Vein endothelial cell (primary cell): ENCODE data around the gene POLR3F. TPM values are rescaled to one million over a fixed set of nuclear protein-coding genes. Genes with fewer than 3 reads are reported as not detected.

Experiments used
- small RNA-seq: library from RNA; depleted of rRNA; stranded (forward); fragments of <200 nt; gene quantifications from one replicate; pipeline ENCODE3, GENCODE V24; 2012
- total RNA-seq: library from RNA; depleted of rRNA; stranded (reverse); fragments of >200 nt; gene quantifications from 2 replicates; pipeline ENCODE4 v1.2.3, GENCODE V29; 2012

The POLR3F gene, protein sequence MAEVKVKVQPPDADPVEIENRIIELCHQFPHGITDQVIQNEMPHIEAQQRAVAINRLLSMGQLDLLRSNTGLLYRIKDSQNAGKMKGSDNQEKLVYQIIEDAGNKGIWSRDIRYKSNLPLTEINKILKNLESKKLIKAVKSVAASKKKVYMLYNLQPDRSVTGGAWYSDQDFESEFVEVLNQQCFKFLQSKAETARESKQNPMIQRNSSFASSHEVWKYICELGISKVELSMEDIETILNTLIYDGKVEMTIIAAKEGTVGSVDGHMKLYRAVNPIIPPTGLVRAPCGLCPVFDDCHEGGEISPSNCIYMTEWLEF
- 13.6 and 20.3 TPM in 2 replicates for total RNA-seq

DNA sequence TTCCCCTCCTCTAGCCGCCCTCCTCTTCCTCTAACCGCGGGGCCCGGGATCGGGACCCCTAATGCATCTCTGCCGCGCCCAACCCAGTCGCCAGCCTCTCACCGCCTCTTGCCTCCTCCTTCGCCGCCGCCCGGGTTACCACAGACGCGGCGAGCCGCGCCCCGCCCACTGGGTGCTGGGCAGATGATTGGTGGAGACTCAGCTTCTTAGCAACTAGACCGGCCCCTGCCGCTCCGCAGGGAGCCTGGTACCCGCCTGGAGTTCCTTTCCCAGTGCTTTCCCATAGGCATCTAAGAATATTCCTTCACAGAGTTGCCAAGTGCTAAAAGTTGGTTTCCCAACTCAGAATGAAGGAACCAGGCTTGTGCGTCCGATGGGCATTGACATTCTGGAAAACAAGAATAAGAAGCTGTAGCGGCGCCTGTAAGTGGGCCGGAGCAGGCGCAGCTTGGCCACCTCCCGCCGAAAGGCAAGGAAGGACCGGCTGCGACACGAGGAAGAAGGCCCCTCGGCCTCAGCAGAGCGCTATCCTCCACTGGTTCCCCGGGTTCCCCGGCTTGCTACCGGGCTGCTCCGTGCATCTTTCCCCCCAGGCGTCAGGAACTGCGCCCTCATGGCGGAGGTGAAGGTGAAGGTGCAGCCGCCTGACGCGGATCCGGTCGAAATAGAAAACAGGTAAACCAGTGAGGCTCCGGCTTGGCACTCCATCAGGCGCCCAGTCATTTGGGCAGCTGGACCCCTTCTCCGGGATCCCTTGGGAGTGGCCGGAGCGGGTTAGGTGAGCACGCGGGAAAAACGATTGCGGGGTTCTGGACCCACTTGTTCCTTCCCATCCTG, at the start of gene POLR3F, which contains the start of gene DZANK1:
POLR3F (plus strand) TSS at position 497 of the 837 bp plus-strand sequence; CDS start at position 614, 117 bp downstream.
DZANK1 (minus strand) TSS at position 137 of the 837 bp plus-strand sequence. CDS start 1,672 bp downstream, outside the sequence.

GRCh38 chr20:18496740-18497592, 29.8 kb downstream of the POLR3F start, which contains the start of gene RBBP9:
Gene RBBP9 (minus strand): TSS chr20:18497225. CDS start chr20:18497167, 58 bp downstream.

DNA sequence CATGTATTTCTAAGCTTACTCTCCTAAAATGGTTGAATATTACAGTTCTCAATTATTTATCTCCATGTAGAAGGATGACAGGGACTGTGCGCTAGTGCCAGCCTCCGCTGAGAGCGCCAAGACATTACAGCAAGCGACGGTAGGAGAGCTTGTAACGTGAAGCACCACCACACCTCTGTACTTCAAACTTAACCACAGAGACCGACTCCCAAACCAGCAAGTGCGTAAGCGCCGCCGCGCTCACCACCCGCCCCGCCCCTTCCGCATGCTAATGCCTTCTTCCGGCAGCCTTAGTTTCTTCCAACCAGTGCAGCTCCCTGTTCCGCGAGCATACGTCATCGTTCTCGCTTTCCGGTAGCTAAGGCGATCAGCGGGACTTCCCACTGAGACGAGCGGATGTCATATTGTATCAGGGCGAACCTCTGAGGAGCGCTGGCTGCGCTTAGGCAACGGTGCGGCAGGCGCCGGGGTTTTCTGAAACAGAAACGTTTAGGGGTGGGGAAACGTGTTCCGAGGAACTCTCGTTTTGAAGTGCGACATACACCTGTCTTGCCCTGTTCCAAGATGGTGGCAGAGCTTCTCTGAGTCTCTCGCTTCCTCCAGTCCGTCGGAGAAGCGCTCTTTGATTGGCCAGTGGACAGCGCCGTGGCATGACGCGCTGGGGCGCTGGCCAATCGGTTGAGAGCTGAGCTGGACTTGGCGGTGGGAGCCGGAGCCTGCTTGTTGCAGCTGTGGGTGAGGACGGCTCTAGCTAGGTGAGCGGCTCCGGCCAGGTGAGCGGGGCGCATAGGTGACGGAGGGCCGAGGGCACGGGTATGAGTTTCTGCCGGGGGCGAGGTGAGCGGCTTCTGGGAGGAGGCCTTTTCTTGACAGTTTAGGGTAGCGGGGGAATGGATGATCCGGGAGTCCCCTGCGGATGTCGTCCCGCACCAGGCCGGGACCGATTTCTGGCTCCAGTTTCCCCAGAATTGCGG, 40.3 kb downstream of the POLR3F start, which contains the start of gene SEC23B:
SEC23B (plus strand) TSS at position 723 of the 974 bp plus-strand sequence. CDS start 2,896 bp downstream, outside the sequence.

Small RNAs within 50 kb of the gene (small RNA-seq; reads per million reads assigned to genes)
- not detected for gene MIR3192
- not detected for gene RNA5SP476

Other genes starting within 250 kb of the POLR3F start
- gene ZNF133, start 178.9 kb upstream of the POLR3F start, total RNA-seq = 13.0 and 14.7 TPM in 2 replicates
- 0.98 and 1.7 TPM in 2 replicates for gene DZANK1, start 360 bp upstream of the POLR3F start, total RNA-seq
- 16.3 and 23.4 TPM in 2 replicates for gene RBBP9, start 29.8 kb downstream of the POLR3F start, total RNA-seq
- 37.1 and 38.2 TPM in 2 replicates for gene SEC23B, start 40.5 kb downstream of the POLR3F start, total RNA-seq
- 55.4 and 69.2 TPM in 2 replicates for gene SMIM26, start 100.0 kb downstream of the POLR3F start, total RNA-seq
- gene DTD1, start 120.7 kb downstream of the POLR3F start, total RNA-seq = 63.7 and 70.6 TPM in 2 replicates